Ovary (tissue), 9 donors: ENCODE data around the gene P2RY6. TPM values are rescaled to one million over a fixed set of nuclear protein-coding genes. Genes with fewer than 3 reads are reported as not detected.

ENCODE experiments used
- DNase-seq, 5 donors: peaks; one replicate each; pipeline ENCODE4 v3.0.0-alpha.2; 2019 to 2020
- H3K27ac ChIP-seq, 2 donors: fragments of 200-600 bp; one replicate each; pipeline versions ENCODE4 v1.5.1 to v1.8.0; 2019 to 2022
- H3K27me3 ChIP-seq: fragments of 200-600 bp; one replicate; pipeline ENCODE4 v1.8.0; 2022
- H3K36me3 ChIP-seq: fragments of 200-600 bp; sonication (generic); one replicate; pipeline ENCODE4 v1.5.1; 2019
- H3K4me1 ChIP-seq: one replicate; pipeline ENCODE4 v1.8.1; 2013; ENCODE audit warnings: mild to moderate bottlenecking, moderate library complexity; ENCODE audit not compliant: insufficient read depth
- H3K4me3 ChIP-seq: fragments of 200-600 bp; sonication (generic); one replicate; pipeline ENCODE4 v1.5.1; 2017
- H3K9me3 ChIP-seq, 2 donors: fragments of 200-600 bp in 1 of 2; sonication (generic) in 1 of 2; one replicate each; pipeline versions ENCODE4 v1.5.1 to v1.8.1; 2013 to 2019; ENCODE audit warnings: mild to moderate bottlenecking in 1 of 2, moderate library complexity in 1 of 2
- EP300 ChIP-seq: sonication (generic); formaldehyde crosslinking; IDR thresholded peaks from one replicate; pipeline ENCODE4 v1.6.1; 2017; ENCODE audit warnings: antibody characterized with exemption
- POLR2A ChIP-seq: fragments of 450-650 bp; IDR thresholded peaks from one replicate; pipeline ENCODE4 v1.6.1; 2017; ENCODE audit warnings: antibody characterized with exemption, mild to moderate bottlenecking, moderate library complexity
- WGBS, 3 donors: extraction: QIAGEN DNeasy Blood & Tissue Kit in 1 of 3; methylation state at CpG; one replicate each; pipeline versions ENCODE4 v1.1.5 to v1.1.7; 2013 to 2017; 5-methylcytosine and 5-hydroxymethylcytosine counted together
- intact Hi-C, 4 donors: fragments of 100-400 bp; cut with DNase I; formaldehyde crosslinking; loops; one replicate each; pipeline versions ENCODE4 v1.11.0 to v1.15.1; 2022 to 2023
- polyA plus RNA-seq, 2 donors: library from polyadenylated mRNA; stranded (reverse); fragments of 200-250 nt in 1 of 2; fragments of 350-450 nt in 1 of 2; fragmentation: Illumina TruSeq in 1 of 2; extraction: RNeasy Lipid Tissue Mini Kit (QIAGEN cat#74804) in 1 of 2; gene quantifications; one replicate each; pipeline ENCODE4 v1.2.3, GENCODE V29; 2013 to 2014
- total RNA-seq, 7 donors: library from RNA; depleted of rRNA in 2 of 7; stranded (reverse); fragments of >200 nt in 2 of 7; fragmentation: NEBNext Ultra II Directional in 3 of 7; extraction: Animal tissue kit (Norgen Biotek cat#: 25700) in 3 of 7; gene quantifications; one replicate each; pipeline versions ENCODE4 v1.1.0 to v1.2.4, GENCODE V29; 2016 to 2023
- TF ChIP-seq, protein P1 (sequence below), 3 donors: fragments of 450-650 bp in 2 of 3; fragments of 200-600 bp in 1 of 3; IDR thresholded peaks; one replicate each; pipeline versions ENCODE4 v1.5.1 to v1.8.0; 2016 to 2022; ENCODE audit warnings: antibody characterized with exemption in 3 of 3, mild to moderate bottlenecking in 1 of 3
- donor health status: DM: no; HTN: no; CAD: no; lungs with moderate emphysema.
- donor health status: DM: no; HTN: no; CAD: no.
- donor health status: Bipolar disorder and iron deficiency.
- donor health status: DM: yes; HTN: yes; CAD: no.
- donor health status: DM: no; HTN: no; CAD: no.
- donor health status: DM: yes; HTN: yes; CAD: no.

Gene P2RY6
- total and polyA plus RNA-seq, 9 donors: 0.23 to 1.4 (median 0.66) TPM; not detected in 1

DNA sequence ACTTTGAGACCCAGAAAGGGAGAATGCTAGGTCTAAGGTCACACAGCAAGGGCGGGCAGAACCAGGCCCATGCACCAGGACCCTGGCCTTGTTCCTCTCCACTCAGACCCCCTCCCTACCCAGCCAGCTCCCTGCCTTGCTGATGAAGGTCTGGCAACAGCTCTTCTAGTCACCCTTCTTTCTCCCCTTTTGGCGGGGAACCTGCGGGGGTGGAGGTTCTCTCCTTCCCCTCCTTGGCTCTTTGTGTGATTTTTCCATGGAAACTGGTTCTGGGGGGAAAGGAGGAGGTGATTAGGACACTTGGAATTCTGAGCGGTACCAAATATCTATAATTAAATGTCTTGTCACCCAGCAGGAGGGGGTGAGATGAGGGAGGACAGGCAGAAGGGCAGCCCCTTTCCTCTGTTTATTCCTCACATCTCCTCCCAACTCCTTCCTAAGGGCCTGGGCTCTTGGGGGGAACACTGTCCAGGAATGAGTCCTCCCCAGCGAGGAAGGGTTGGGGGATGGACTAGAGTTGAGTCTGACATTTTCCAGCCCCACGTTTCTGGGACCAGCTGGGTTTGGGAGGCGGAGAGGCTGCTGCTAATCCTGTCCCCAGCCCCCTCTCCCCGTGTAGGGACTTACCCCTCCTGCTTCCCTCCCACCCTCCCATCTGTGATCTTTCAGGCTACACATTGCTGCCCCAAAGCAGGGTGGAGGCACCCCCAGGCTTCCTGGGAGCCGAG, 43.3 kb downstream of the P2RY6 start:
- Histone ChIP-seq H3K27ac (peak overlapping the region; percentile 47 to 59), H3K36me3 (no peaks in the 10 kb centered on the region), H3K4me1 (peaks cover 52% of the 10 kb centered on the region), H3K4me3 (no peak overlapping the region), H3K9me3 (no peaks in the 10 kb centered on the region), H3K27me3 (no peaks in the 10 kb centered on the region)
- TF ChIP-seq POLR2A (no peak), EP300 (no peak)
- TF ChIP-seq, protein P1, sequence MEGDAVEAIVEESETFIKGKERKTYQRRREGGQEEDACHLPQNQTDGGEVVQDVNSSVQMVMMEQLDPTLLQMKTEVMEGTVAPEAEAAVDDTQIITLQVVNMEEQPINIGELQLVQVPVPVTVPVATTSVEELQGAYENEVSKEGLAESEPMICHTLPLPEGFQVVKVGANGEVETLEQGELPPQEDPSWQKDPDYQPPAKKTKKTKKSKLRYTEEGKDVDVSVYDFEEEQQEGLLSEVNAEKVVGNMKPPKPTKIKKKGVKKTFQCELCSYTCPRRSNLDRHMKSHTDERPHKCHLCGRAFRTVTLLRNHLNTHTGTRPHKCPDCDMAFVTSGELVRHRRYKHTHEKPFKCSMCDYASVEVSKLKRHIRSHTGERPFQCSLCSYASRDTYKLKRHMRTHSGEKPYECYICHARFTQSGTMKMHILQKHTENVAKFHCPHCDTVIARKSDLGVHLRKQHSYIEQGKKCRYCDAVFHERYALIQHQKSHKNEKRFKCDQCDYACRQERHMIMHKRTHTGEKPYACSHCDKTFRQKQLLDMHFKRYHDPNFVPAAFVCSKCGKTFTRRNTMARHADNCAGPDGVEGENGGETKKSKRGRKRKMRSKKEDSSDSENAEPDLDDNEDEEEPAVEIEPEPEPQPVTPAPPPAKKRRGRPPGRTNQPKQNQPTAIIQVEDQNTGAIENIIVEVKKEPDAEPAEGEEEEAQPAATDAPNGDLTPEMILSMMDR (IDR thresholded peaks at IDR 0.05): no peak
- 20 to 31% (median 30%) methylated on average over 9 of the region's 9 CpGs for WGBS, 3 donors
- intact Hi-C loops: no loop called here
- peak in 1 of 5 donors; percentile 31 for DNase-seq

DNA sequence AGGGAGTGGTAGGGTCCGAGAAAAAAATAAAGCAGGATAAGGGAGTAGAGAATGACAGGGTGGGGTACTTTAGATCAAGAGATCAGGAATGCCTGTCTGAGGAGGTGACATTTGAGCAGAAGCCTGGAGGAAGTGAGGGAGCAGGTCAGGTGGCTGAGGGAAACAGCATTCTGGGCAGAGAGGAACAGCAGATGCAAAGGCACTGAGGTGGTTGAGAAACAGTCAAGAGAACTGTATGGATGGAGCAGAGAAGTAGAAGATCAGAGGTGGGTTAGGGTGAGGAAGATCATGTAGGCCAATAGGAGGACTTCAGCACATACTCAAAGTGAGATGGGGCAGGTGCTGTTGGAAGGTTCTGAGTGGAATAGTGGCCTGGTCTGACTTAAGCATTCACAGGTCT, 44.3 kb downstream of the P2RY6 start:
- no peaks in the 10 kb centered on the region for H3K27me3 ChIP-seq
- H3K4me1 ChIP-seq: peaks cover 49% of the 10 kb centered on the region
- WGBS, 3 donors: 70 to 83% (median 78%) methylated on average over 1 of the region's 1 CpG
- H3K27ac ChIP-seq: peak overlapping the region in 1 of 2 donors; percentile 59
- intact Hi-C loops: no loop called here
- H3K4me3 ChIP-seq: no peak overlapping the region
- TF ChIP-seq POLR2A (no peak), EP300 (no peak)
- TF ChIP-seq, protein P1 (IDR thresholded peaks at IDR 0.05): no peak
- no peaks in the 10 kb centered on the region for H3K9me3 ChIP-seq
- no peaks in the 10 kb centered on the region for H3K36me3 ChIP-seq
- no peak for DNase-seq

DNA sequence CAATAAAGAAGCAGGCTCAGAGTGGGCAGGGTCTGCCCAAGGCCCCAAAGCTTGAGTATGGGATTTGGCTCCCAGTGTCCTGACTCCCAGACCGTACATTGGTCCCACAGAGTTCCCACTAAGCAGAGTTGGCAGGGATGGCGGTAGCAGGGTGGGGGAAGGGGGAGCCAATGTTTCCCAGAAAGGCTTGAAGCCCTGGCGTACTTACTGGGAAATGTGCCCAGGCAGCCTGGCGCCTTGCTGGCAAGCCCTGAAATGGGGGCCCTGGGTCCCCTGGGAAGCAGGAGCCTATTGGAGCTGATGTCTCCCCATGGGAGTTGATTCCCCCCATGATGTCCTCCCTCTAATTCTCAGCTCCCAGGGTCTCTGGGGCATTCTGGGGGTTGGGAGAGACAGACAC, 45.2 kb downstream of the P2RY6 start:
- Histone ChIP-seq H3K27me3 (no peaks in the 10 kb centered on the region), H3K4me1 (peaks cover 48% of the 10 kb centered on the region), H3K27ac (peak overlapping the region in 1 of 2 donors; percentile 59), H3K4me3 (no peak overlapping the region), H3K36me3 (no peaks in the 10 kb centered on the region), H3K9me3 (no peaks in the 10 kb centered on the region)
- DNase-seq: peak in 4 of 5 donors; percentile 53 to 77 (median 68)
- intact Hi-C loops: no loop called here
- TF ChIP-seq EP300 (peak; percentile 13), POLR2A (no peak)
- TF ChIP-seq, protein P1 (IDR thresholded peaks at IDR 0.05): no peak
- WGBS, 3 donors: 69 to 91% (median 71%) methylated on average over 4 of the region's 4 CpGs

DNA sequence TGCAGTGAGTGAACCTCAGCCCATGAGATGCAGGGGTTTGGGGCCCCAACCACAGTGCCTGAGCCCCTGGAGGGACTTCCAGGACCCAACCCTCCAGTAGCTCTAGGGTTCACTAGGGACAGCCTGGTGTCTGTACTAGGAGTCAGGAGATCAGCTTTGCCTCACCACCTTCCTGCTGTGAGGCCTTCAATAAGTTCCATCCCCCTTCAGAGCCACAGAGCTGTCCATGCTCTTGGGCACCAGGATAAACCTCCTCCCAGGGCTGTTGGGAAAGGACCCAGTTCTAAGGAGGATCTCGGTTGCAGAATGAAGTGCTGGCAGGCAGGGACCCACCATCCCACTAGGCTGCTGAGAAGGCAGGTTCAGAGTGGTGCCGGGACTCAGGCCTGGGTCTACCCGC, 45.7 kb downstream of the P2RY6 start:
- Histone ChIP-seq H3K9me3 (no peaks in the 10 kb centered on the region), H3K27ac (peak overlapping the region in 1 of 2 donors; percentile 59), H3K4me1 (peaks cover 47% of the 10 kb centered on the region), H3K27me3 (no peaks in the 10 kb centered on the region), H3K36me3 (no peaks in the 10 kb centered on the region), H3K4me3 (no peak overlapping the region)
- intact Hi-C loops: no loop called here
- DNase-seq: no peak
- TF ChIP-seq, protein P1 (IDR thresholded peaks at IDR 0.05): no peak
- no peak for TF ChIP-seq EP300
- no peak for TF ChIP-seq POLR2A
- WGBS, 3 donors: 76 to 87% (median 80%) methylated on average over 3 of the region's 3 CpGs
